Panc1 (cell line): Measurements from ENCODE around the gene STARD13.

Experiments used
- POLR2AphosphoS5 ChIP-seq: IDR thresholded peaks from 2 replicates; pipeline ENCODE4 v1.6.1; 2012; ENCODE audit warnings: mild to moderate bottlenecking, low read depth, low read length, moderate library complexity
- TF ChIP-seq, protein P1 (sequence below): fragments of 450-650 bp; IDR thresholded peaks from 2 replicates; pipeline ENCODE4 v1.5.1; 2017; ENCODE audit warnings: mild to moderate bottlenecking
- TF ChIP-seq, protein P2 (sequence below), 2 experiments: IDR thresholded peaks; 2 replicates each; pipeline ENCODE4 v1.6.1; 2011 to 2012; ENCODE audit warnings: low read depth in 2 of 2, control low read depth in 1 of 2, low read length in 1 of 2, mild to moderate bottlenecking in 1 of 2, moderate library complexity in 1 of 2; ENCODE audit not compliant: insufficient read depth in 1 of 2

DNA sequence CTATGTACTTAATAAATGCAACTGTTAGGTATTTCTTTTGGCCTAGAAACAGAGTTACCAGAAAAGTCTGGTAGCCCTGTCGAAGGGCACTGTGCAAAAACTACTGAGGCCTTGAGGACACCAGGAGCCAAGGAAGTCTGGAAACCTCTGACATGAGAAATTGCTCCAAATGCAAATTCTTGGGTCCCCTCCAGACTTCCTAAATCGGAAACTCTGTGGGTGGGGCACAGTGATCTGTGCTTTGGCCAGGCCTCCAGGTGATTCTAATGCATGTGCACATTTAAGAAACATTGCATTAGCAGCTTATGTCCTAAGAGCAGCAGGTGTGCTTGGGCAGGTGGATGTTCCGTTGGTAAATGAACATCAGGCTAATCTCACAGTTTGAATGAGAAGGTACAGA is 50.0 kb downstream of the STARD13 start:
- TF ChIP-seq, protein P1, sequence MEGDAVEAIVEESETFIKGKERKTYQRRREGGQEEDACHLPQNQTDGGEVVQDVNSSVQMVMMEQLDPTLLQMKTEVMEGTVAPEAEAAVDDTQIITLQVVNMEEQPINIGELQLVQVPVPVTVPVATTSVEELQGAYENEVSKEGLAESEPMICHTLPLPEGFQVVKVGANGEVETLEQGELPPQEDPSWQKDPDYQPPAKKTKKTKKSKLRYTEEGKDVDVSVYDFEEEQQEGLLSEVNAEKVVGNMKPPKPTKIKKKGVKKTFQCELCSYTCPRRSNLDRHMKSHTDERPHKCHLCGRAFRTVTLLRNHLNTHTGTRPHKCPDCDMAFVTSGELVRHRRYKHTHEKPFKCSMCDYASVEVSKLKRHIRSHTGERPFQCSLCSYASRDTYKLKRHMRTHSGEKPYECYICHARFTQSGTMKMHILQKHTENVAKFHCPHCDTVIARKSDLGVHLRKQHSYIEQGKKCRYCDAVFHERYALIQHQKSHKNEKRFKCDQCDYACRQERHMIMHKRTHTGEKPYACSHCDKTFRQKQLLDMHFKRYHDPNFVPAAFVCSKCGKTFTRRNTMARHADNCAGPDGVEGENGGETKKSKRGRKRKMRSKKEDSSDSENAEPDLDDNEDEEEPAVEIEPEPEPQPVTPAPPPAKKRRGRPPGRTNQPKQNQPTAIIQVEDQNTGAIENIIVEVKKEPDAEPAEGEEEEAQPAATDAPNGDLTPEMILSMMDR = no peak
- TF ChIP-seq, protein P2, sequence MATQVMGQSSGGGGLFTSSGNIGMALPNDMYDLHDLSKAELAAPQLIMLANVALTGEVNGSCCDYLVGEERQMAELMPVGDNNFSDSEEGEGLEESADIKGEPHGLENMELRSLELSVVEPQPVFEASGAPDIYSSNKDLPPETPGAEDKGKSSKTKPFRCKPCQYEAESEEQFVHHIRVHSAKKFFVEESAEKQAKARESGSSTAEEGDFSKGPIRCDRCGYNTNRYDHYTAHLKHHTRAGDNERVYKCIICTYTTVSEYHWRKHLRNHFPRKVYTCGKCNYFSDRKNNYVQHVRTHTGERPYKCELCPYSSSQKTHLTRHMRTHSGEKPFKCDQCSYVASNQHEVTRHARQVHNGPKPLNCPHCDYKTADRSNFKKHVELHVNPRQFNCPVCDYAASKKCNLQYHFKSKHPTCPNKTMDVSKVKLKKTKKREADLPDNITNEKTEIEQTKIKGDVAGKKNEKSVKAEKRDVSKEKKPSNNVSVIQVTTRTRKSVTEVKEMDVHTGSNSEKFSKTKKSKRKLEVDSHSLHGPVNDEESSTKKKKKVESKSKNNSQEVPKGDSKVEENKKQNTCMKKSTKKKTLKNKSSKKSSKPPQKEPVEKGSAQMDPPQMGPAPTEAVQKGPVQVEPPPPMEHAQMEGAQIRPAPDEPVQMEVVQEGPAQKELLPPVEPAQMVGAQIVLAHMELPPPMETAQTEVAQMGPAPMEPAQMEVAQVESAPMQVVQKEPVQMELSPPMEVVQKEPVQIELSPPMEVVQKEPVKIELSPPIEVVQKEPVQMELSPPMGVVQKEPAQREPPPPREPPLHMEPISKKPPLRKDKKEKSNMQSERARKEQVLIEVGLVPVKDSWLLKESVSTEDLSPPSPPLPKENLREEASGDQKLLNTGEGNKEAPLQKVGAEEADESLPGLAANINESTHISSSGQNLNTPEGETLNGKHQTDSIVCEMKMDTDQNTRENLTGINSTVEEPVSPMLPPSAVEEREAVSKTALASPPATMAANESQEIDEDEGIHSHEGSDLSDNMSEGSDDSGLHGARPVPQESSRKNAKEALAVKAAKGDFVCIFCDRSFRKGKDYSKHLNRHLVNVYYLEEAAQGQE (IDR thresholded peaks at IDR 0.05; ENCODE audit: insufficient read depth in 1 of 2, low read depth in 2 of 2, low read length in 1 of 2) = no peak
- no peak for TF ChIP-seq POLR2AphosphoS5
